NCI-H2081 treated with DMSO at 0.1 percent for 48 hours (cell line): Measurements from ENCODE around the gene URI1.
"Not testable (repeated sequence)": the region's sequence is repeated elsewhere in the genome, so short reads cannot be mapped to it uniquely, and the experiment has no call there.

Experiments used
- DNase-seq: peaks from one replicate; lab custom pipeline; 2025; lab: John Stamatoyannopoulos, UW

Gene URI1

GRCh38 chr19:29941828-29942403 lies at the start of gene URI1:
Gene URI1 (plus strand): TSS chr19:29942239. CDS start chr19:29942548, 309 bp downstream.
- no peak for DNase-seq

- DNase-seq = no peak
Measured at GRCh38 chr19:29893606-29894284, 48.3 kb upstream of the URI1 start.

GRCh38 chr19:29896802-29897201 lies 45.2 kb upstream of the URI1 start:
- DNase-seq = no peak

GRCh38 chr19:29897466-29897865 lies 44.6 kb upstream of the URI1 start:
- DNase-seq = no peak

- DNase-seq = no peak
Measured at GRCh38 chr19:29904017-29904416, 38.0 kb upstream of the URI1 start.

- DNase-seq = no peak
Measured at GRCh38 chr19:29908963-29909944, 32.8 kb upstream of the URI1 start.

- DNase-seq = no peak
Measured at GRCh38 chr19:29914933-29915332, 27.1 kb upstream of the URI1 start.

GRCh38 chr19:29915832-29916231 lies 26.2 kb upstream of the URI1 start:
- DNase-seq = not testable (repeated sequence)

- DNase-seq = no peak
Measured at GRCh38 chr19:29917911-29918310, 24.1 kb upstream of the URI1 start.

- DNase-seq = no peak
Measured at GRCh38 chr19:29918891-29919290, 23.1 kb upstream of the URI1 start.

GRCh38 chr19:29922972-29923371 lies 19.1 kb upstream of the URI1 start:
- no peak for DNase-seq

- DNase-seq = no peak
Measured at GRCh38 chr19:29923653-29924052, 18.4 kb upstream of the URI1 start.

- DNase-seq = no peak
Measured at GRCh38 chr19:29926031-29926430, 16.0 kb upstream of the URI1 start.

GRCh38 chr19:29926801-29927200 lies 15.2 kb upstream of the URI1 start:
- DNase-seq = no peak

- DNase-seq = no peak
Measured at GRCh38 chr19:29927944-29928625, 14.0 kb upstream of the URI1 start.

- no peak for DNase-seq
Measured at GRCh38 chr19:29928831-29929230, 13.2 kb upstream of the URI1 start.

GRCh38 chr19:29934257-29934656 lies 7.8 kb upstream of the URI1 start:
- DNase-seq = no peak

- no peak for DNase-seq
Measured at GRCh38 chr19:29934781-29935180, 7.3 kb upstream of the URI1 start.

- no peak for DNase-seq
Measured at GRCh38 chr19:29936409-29936808, 5.6 kb upstream of the URI1 start.

- DNase-seq = no peak
Measured at GRCh38 chr19:29939628-29940027, 2.4 kb upstream of the URI1 start.

- no peak for DNase-seq
Measured at GRCh38 chr19:29940971-29941585, 961 bp upstream of the URI1 start.
